Stimulated activated CD8-positive, alpha-beta memory T cell treated with anti-CD3 and anti-CD28 coated beads, Interleukin-4, amount 100 ng/mL, for 1 hour (primary cell): ENCODE measurements around the gene QSOX2.

Experiments
- DNase-seq, 2 donors: peaks; one replicate each; pipeline ENCODE4 v3.0.0-alpha.2; 2020; ENCODE audit warnings: low read depth in 2 of 2, low spot score in 1 of 2

QSOX2 gene

GRCh38 chr9:136265561-136266355, 20.1 kb upstream of the QSOX2 start:
- no peak for DNase-seq

DNA sequence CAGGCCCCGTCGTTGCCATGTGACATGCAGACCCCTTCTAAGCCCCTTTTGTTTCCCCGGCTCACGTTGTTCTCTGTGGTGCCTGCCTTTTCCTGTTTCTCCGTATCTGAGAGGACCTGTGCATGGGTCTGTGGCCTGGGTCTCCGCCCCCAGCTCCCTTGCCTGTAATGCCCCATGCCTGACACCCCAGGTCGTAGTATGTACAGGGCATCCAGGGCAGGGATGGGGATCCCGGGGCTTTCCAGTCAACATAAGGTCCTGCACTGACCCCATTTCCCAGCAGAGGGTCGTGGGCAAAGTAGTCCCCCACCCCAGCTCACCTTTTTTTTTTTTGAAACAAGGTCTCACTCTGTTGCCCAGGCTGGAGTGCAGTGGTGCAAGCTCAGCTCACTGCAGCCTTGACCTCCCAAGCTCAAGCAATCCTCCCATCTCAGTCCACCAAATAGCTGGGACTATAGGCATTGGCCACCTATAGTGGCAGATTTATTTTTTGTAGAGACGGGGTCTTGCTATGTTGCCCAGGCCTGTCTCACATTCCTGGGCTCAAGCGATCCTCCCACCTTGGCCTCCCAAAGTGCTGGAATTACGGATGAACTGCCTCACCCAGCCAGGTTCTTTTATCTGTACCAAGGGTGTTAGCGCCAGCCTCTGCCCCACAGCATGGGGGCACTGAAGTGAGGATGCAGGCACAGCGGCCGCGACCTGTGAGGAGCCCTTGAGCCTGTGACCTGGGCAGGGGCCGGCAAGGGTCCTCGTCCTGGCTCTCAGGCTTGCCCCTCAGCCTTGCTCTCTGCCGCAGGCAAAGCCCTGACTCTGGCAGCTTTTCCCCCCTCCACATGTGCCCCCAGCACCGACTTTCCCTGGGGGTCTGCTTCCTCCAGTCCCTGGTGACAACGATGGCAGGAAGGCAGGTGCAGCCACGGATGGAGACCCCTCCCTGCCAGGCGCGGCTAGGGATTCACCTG, 19.1 kb upstream of the QSOX2 start:
- DNase-seq = no peak

- DNase-seq = no peak
Observed at GRCh38 chr9:136264031-136264430, 18.4 kb upstream of the QSOX2 start.

GRCh38 chr9:136262671-136263178, 17.1 kb upstream of the QSOX2 start:
- no peak for DNase-seq

GRCh38 chr9:136261686-136262430, 16.2 kb upstream of the QSOX2 start:
- DNase-seq = no peak

DNA sequence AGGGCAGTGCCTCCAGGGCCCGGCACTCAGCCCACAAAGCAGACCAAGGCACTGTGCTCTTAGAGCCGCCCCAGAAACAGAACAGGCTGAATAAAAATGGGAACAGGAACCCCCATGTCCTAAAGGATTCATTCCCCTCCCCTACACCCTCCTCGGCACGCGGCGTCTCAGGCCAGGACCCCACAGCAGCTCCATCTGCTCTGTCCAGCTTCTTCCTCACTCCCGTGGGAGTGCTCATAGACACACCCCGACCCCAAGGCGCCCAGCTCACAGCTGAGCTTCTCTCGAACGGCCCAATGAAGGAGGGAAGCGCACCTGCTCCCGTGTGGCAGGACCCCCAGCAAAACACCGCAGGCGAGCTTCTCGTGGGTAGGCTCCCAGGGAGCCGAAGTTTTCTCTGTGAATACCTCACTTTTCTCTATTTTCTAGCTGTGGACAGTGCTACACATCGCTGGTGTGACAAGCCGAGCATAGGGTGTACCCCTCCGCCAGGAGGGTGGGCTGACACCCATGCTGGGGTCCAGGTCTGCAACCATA, 15.4 kb upstream of the QSOX2 start:
- DNase-seq = no peak

DNA sequence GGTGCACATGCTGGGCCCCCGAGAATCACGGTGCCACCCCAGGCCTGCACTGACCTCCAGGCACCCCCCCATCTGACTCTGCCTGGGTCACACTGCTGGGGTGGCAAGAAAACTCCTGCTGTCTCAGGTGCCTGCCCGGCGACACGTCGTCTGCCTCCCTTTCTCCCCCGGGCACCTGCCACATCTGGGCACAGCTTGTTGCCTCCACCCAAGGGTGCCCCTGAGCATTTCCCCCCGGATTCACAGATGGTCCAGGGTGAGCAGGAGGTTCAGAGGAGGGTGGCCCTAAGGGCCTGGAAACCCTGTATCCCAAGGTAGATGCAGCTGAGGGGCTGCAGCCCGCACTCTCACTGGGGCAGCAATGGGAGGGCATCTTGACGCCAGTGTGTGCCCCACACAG, 14.9 kb upstream of the QSOX2 start:
- DNase-seq = no peak

GRCh38 chr9:136259836-136260235, 14.2 kb upstream of the QSOX2 start:
- DNase-seq = no peak

DNA sequence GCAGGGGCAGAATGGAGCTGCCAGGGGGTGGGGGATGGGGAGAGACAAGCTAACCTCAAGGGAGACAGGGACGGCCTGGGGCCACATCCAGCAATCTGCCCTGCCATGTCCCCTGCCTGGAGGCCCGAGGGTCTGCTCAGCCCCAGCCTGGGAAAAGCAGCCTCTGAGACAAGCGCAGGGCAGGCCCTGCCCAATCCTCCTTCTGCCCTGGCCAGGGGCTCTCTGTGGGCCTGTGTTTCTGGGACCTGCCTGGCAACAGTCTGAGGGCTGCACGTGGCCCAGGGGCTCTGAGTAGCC, 13.9 kb upstream of the QSOX2 start:
- DNase-seq = no peak

- no peak for DNase-seq
Observed at GRCh38 chr9:136258786-136259516, 13.3 kb upstream of the QSOX2 start.

DNA sequence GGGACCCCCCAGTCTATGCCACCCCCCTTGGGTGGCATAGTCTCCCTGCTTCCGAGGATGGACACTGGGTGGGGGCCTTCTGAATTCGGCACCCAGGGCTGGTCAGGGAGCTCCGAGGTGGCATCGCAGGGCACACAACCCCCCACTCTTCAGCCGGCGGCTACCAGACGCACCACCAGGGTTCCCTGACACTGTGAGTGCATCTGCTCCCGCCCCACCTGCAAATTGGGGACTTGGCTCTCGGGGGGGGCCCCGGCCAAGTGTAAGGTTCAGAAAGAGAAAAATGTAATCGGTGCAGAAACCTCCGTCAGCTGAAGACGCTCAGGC, 12.7 kb upstream of the QSOX2 start:
- no peak for DNase-seq

GRCh38 chr9:136257381-136258298, 12.0 kb upstream of the QSOX2 start:
- DNase-seq = no peak

GRCh38 chr9:136255896-136256890, 10.6 kb upstream of the QSOX2 start:
- no peak for DNase-seq

GRCh38 chr9:136255166-136255538, 9.5 kb upstream of the QSOX2 start:
- no peak for DNase-seq

DNA sequence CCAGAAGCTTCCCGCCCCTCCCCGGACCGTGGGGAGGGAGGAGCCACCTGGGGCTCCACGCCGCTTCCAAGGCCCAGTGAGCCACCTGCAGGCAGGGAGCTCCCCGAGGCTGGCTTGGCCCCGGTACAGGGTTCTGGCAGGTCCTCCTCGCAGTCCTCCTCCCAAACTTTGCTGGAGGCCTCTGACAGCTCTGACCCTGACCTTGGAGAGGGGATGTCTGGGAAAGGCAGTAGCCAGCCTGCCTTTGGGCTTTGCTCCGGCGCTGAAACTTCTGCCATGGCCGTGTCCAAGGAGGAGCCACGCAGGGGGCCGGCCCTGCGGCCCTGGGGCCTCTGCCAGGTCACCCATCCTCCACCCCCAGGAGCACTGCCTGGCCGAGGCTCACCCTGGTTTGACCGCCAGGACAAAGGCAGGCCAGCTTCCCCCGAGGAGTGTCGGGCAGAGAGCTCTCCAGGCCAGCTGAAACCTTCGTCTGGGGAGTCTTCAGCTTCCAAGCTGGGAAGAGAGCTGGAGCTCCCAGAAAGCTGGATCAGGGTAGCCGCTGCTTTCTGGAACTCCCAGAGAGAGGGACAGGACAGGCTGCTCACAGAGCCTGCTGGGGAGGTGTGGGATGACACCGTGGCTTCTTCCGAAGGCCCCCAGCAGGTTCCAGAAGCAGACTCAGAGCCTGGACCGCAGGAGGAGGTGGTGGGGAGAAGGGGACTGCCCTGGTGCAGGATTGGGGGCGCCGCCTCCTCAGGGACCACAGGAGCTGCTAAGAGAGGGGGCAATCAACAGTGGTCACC, 9.0 kb upstream of the QSOX2 start:
- no peak for DNase-seq

GRCh38 chr9:136253246-136254130, 7.9 kb upstream of the QSOX2 start:
- no peak for DNase-seq

DNA sequence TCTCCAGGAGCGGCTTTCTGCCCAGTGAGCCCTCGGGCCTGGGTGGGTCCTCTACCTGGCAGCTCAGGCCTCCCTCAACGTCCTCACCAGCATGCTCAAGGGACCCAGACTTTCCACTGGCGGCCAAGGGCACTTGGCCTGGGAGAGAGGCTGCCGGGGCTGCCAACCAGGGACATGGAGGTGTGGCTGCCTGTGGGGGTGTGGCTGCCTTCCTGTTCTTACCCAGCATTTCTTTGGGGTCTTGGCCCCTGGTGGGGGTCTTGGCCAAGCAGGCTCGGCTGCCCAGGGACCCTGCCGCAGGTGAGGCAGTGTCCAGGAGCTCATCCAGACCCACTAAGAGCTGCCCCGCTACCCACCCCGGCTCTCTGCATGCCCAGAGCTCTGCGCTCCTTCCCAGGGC, 7.2 kb upstream of the QSOX2 start:
- DNase-seq = no peak
